Measurements from ENCODE around the gene TBC1D3D.
"Not testable (repeated sequence)": the region's sequence is repeated elsewhere in the genome, so short reads cannot be mapped to it uniquely, and the experiment has no call there.

Gene TBC1D3D

GRCh38 chr17:38003676-38004075, at the start of gene TBC1D3D:
TSS of gene TBC1D3D (plus strand) at chr17:38003976. CDS start at chr17:38005561, 1,585 bp downstream.
- not testable (repeated sequence) for DNase-seq

GRCh38 chr17:37988960-37989359, 14.8 kb upstream of the TBC1D3D start, which contains the start of gene TBC1D3L:
TSS of gene TBC1D3L (minus strand) at chr17:37989060. CDS start at chr17:37987520, 1,540 bp downstream.
- DNase-seq: not testable (repeated sequence)
